GM23338 (cell line): ENCODE measurements around the gene ZNF850. TPM values are rescaled to one million over a fixed set of nuclear protein-coding genes. Genes with fewer than 3 reads are reported as not detected.

Source experiments
- ATAC-seq: fragments of 200-7000 bp; cut with Tn5 transposase; 3 replicates; pipeline ENCODE4 v1.9.1; 2020
- DNase-seq: peaks from one replicate; pipeline ENCODE4 v3.0.0-alpha.2; 2015; ENCODE audit warnings: low spot score
- H2AFZ ChIP-seq: fragments of 200-600 bp; sonication (generic); 2 replicates; pipeline ENCODE4 v1.8.0; 2016; ENCODE audit warnings: antibody characterized with exemption, mild to moderate bottlenecking, moderate library complexity
- H3F3A ChIP-seq: fragments of 200-600 bp; sonication (generic); replicated peaks from 2 replicates; pipeline ENCODE4 v1.8.0; 2017; ENCODE audit warnings: antibody characterized with exemption, mixed run types, low read depth
- H3K27ac ChIP-seq: fragments of 200-600 bp; sonication (generic); 2 replicates; pipeline ENCODE4 v1.6.1; 2016; ENCODE audit warnings: low read depth
- H3K27me3 ChIP-seq: fragments of 200-600 bp; sonication (generic); 2 replicates; pipeline ENCODE4 v1.8.0; 2016; ENCODE audit warnings: mild to moderate bottlenecking, mixed run types, moderate library complexity; ENCODE audit not compliant: insufficient read depth
- H3K36me3 ChIP-seq: fragments of 200-600 bp; sonication (generic); 2 replicates; pipeline ENCODE4 v1.8.0; 2016; ENCODE audit warnings: mild to moderate bottlenecking; ENCODE audit not compliant: insufficient read depth
- H3K4me1 ChIP-seq: fragments of 200-600 bp; sonication (generic); 2 replicates; pipeline ENCODE4 v1.8.0; 2016; ENCODE audit warnings: mild to moderate bottlenecking, moderate library complexity; ENCODE audit not compliant: insufficient read depth
- H3K4me2 ChIP-seq: fragments of 200-600 bp; sonication (generic); 2 replicates; pipeline ENCODE4 v1.7.1; 2017; ENCODE audit warnings: mixed run types
- H3K4me3 ChIP-seq: fragments of 200-600 bp; sonication (generic); 2 replicates; pipeline ENCODE4 v1.6.1; 2016; ENCODE audit warnings: mixed run types
- H3K79me2 ChIP-seq: fragments of 200-600 bp; sonication (generic); replicated peaks from 2 replicates; pipeline ENCODE4 v1.8.0; 2017; ENCODE audit warnings: mild to moderate bottlenecking; ENCODE audit not compliant: insufficient read depth
- H3K9me2 ChIP-seq: fragments of 200-600 bp; sonication (generic); 2 replicates; pipeline ENCODE4 v1.8.0; 2017; ENCODE audit not compliant: insufficient read depth
- H4K20me1 ChIP-seq: fragments of 200-600 bp; sonication (generic); replicated peaks from 2 replicates; pipeline ENCODE4 v1.8.0; 2017; ENCODE audit warnings: mild to moderate bottlenecking; ENCODE audit not compliant: insufficient read depth
- H3K27ac Mint-ChIP-seq: 2 replicates; pipeline ENCODE4 v1.8.0; 2020; ENCODE audit warnings: inconsistent platforms, mild to moderate bottlenecking, moderate library complexity, mixed read lengths
- H3K27me3 Mint-ChIP-seq: 3 replicates; pipeline ENCODE4 v1.8.0; 2022; ENCODE audit warnings: low read depth, mild to moderate bottlenecking, moderate library complexity, mixed read lengths, inconsistent platforms; ENCODE audit not compliant: insufficient read depth, poor library complexity
- H3K36me3 Mint-ChIP-seq: 3 replicates; pipeline ENCODE4 v1.8.0; 2021; ENCODE audit warnings: low read depth, mild to moderate bottlenecking, inconsistent platforms, moderate library complexity, mixed read lengths
- H3K4me1 Mint-ChIP-seq: 3 replicates; pipeline ENCODE4 v1.8.0; 2020; ENCODE audit warnings: mild to moderate bottlenecking, inconsistent platforms, mixed read lengths
- H3K4me3 Mint-ChIP-seq: 3 replicates; pipeline ENCODE4 v1.8.0; 2021; ENCODE audit warnings: moderate library complexity, mild to moderate bottlenecking, inconsistent platforms, mixed read lengths
- H3K9me3 Mint-ChIP-seq: 3 replicates; pipeline ENCODE4 v1.8.0; 2020; ENCODE audit warnings: moderate library complexity, mild to moderate bottlenecking, inconsistent platforms, mixed read lengths
- CREB1 ChIP-seq: fragments of 250-450 bp; sonication (Bioruptor Pico); IDR thresholded peaks from 2 replicates; pipeline ENCODE4 v1.5.0; 2020; ENCODE audit warnings: low read depth, mild to moderate bottlenecking, moderate library complexity
- CTCF ChIP-seq, 2 experiments: fragments of 200-600 bp in 1 of 2; sonication (generic) in 1 of 2; conservative IDR thresholded peaks; 2 replicates each; pipeline versions ENCODE4 v1.5.1 to v1.6.1; 2016 to 2017; ENCODE audit warnings: antibody characterized with exemption in 2 of 2, low read depth in 2 of 2, mild to moderate bottlenecking in 2 of 2, moderate library complexity in 1 of 2
- ETS1 ChIP-seq: IDR thresholded peaks from 2 replicates; pipeline ENCODE4 v1.6.1; 2016; ENCODE audit warnings: antibody characterized with exemption
- EZH2 ChIP-seq: fragments of 200-600 bp; sonication (generic); IDR thresholded peaks from one replicate; pipeline ENCODE4 v1.8.0; 2017; ENCODE audit warnings: antibody characterized with exemption, mild to moderate bottlenecking, low read depth; ENCODE audit not compliant: unreplicated experiment
- JUNB ChIP-seq: IDR thresholded peaks from one replicate; pipeline ENCODE4 v1.6.1; 2016; ENCODE audit warnings: antibody characterized with exemption; ENCODE audit not compliant: unreplicated experiment
- NANOG ChIP-seq: IDR thresholded peaks from 2 replicates; pipeline ENCODE4 v1.6.1; 2016; ENCODE audit warnings: antibody characterized with exemption, borderline replicate concordance
- REST ChIP-seq: IDR thresholded peaks from one replicate; pipeline ENCODE4 v1.6.1; 2018; ENCODE audit warnings: antibody characterized with exemption; ENCODE audit not compliant: unreplicated experiment
- STAT1 ChIP-seq: IDR thresholded peaks from one replicate; pipeline ENCODE4 v1.6.1; 2016; ENCODE audit warnings: antibody characterized with exemption; ENCODE audit not compliant: unreplicated experiment
- ZNF331 ChIP-seq: fragments of 250-450 bp; sonication (Bioruptor Pico); IDR thresholded peaks from 2 replicates; pipeline ENCODE4 v1.5.0; 2020; ENCODE audit warnings: low read depth, mild to moderate bottlenecking, moderate library complexity
- ZNF462 ChIP-seq: fragments of 250-450 bp; sonication (Bioruptor Pico); IDR thresholded peaks from 2 replicates; pipeline ENCODE4 v1.5.0; 2020; ENCODE audit warnings: mild to moderate bottlenecking, moderate library complexity
- polyA plus RNA-seq: library from polyadenylated mRNA; unstranded; fragments of >200 nt; fragmentation: Nextera tagmentation; extraction: Ambion mirVana; gene quantifications from 2 replicates; pipeline ENCODE4 v1.2.1, GENCODE V29; 2016
- total RNA-seq: library from RNA; depleted of rRNA; stranded (reverse); fragments of >200 nt; shearing (Covaris generic); gene quantifications from 2 replicates; pipeline ENCODE4 v1.2.3, GENCODE V29; 2014

The ZNF850 gene
- total and polyA plus RNA-seq, 2 experiments from 2014 or later: 7.7 to 41.1 TPM

- Histone ChIP-seq H3K27ac (no peak overlapping the region), H3K79me2 (peaks cover 70% of the 10 kb centered on the region)
Measured at GRCh38 chr19:36709423-36709822, 63.2 kb downstream of the ZNF850 start.

More at GRCh38 chr19:36709423-36709822, 63.2 kb downstream of the ZNF850 start:
- no peaks in the 10 kb centered on the region for H3K9me2 ChIP-seq
- no peak overlapping the region for H3K4me3 Mint-ChIP-seq
- peaks cover 100% of the 10 kb centered on the region for H3K36me3 Mint-ChIP-seq
- H3K36me3 ChIP-seq: peaks cover 38% of the 10 kb centered on the region
- H4K20me1 ChIP-seq: no peaks in the 10 kb centered on the region
- DNase-seq (no peak), ATAC-seq (no peak)
- H3K27me3 Mint-ChIP-seq: no peaks in the 10 kb centered on the region
- no peaks in the 10 kb centered on the region for H3F3A ChIP-seq
- H2AFZ ChIP-seq: no peak overlapping the region
- no peaks in the 10 kb centered on the region for H3K27me3 ChIP-seq
- H3K4me1 Mint-ChIP-seq: no peaks in the 10 kb centered on the region
- H3K4me1 ChIP-seq: no peaks in the 10 kb centered on the region
- H3K4me2 ChIP-seq: no peak overlapping the region
- TF ChIP-seq ZNF462 (CRISPR knock-in tag) (no peak), ETS1 (no peak), EZH2 (no peak), ZNF331 (CRISPR knock-in tag) (no peak), REST (no peak), NANOG (no peak), CTCF (conservative IDR thresholded peaks at IDR 0.05; ENCODE audit: low read depth in 2 of 2) (no peak), STAT1 (no peak), CREB1 (CRISPR knock-in tag) (no peak), JUNB (no peak)
- peaks cover 100% of the 10 kb centered on the region for H3K9me3 Mint-ChIP-seq
- H3K4me3 ChIP-seq: no peak overlapping the region
- no peak overlapping the region for H3K27ac Mint-ChIP-seq
